ENCODE measurements around the gene RBFOX2. TPM values are rescaled to one million over a fixed set of nuclear protein-coding genes. Genes with fewer than 3 reads are reported as not detected.

The RBFOX2 gene
- total RNA-seq, 3 donors from 2014 or later: 5.6 to 6.9 (median 6.5) TPM

GRCh38 chr22:35888181-35888870 lies 140.3 kb downstream of the RBFOX2 start:
- H3K4me1 Mint-ChIP-seq (ENCODE audit: low read depth): peaks cover 4% of the 10 kb centered on the region
- no peak overlapping the region for H3K4me3 Mint-ChIP-seq
- H3K27me3 Mint-ChIP-seq (ENCODE audit: low read depth): peaks cover 13% of the 10 kb centered on the region
- DNase-seq: no peak
- no peaks in the 10 kb centered on the region for H3K9me3 Mint-ChIP-seq
- ATAC-seq: no peak
- H3K36me3 Mint-ChIP-seq (ENCODE audit: insufficient read depth): no peaks in the 10 kb centered on the region

- ATAC-seq (no peak), DNase-seq (no peak)
- Mint-ChIP-seq H3K27me3 (ENCODE audit: low read depth) (peaks cover 6% of the 10 kb centered on the region), H3K36me3 (ENCODE audit: insufficient read depth) (no peaks in the 10 kb centered on the region), H3K4me1 (ENCODE audit: low read depth) (peaks cover 14% of the 10 kb centered on the region), H3K4me3 (no peak overlapping the region), H3K9me3 (no peaks in the 10 kb centered on the region)
Measured at GRCh38 chr22:35887296-35887875, 141.2 kb downstream of the RBFOX2 start.

- DNase-seq (no peak), ATAC-seq (no peak)
- Mint-ChIP-seq H3K27me3 (ENCODE audit: low read depth) (no peaks in the 10 kb centered on the region), H3K4me1 (ENCODE audit: low read depth) (peaks cover 19% of the 10 kb centered on the region), H3K36me3 (ENCODE audit: insufficient read depth) (no peaks in the 10 kb centered on the region), H3K4me3 (no peak overlapping the region), H3K9me3 (no peaks in the 10 kb centered on the region)
Measured at GRCh38 chr22:35886309-35886708, 142.3 kb downstream of the RBFOX2 start.

GRCh38 chr22:35884529-35884928 lies 144.1 kb downstream of the RBFOX2 start:
- Mint-ChIP-seq H3K9me3 (no peaks in the 10 kb centered on the region), H3K4me1 (ENCODE audit: low read depth) (peaks cover 19% of the 10 kb centered on the region), H3K4me3 (no peak overlapping the region), H3K27me3 (ENCODE audit: low read depth) (no peaks in the 10 kb centered on the region), H3K36me3 (ENCODE audit: insufficient read depth) (no peaks in the 10 kb centered on the region)
- ATAC-seq (no peak), DNase-seq (no peak)

- Mint-ChIP-seq H3K9me3 (no peaks in the 10 kb centered on the region), H3K27me3 (ENCODE audit: low read depth) (no peaks in the 10 kb centered on the region), H3K36me3 (ENCODE audit: insufficient read depth) (no peaks in the 10 kb centered on the region), H3K4me1 (ENCODE audit: low read depth) (peaks cover 19% of the 10 kb centered on the region), H3K4me3 (no peak overlapping the region)
- DNase-seq (no peak), ATAC-seq (no peak)
Measured at GRCh38 chr22:35883031-35883620, 145.5 kb downstream of the RBFOX2 start.

- Mint-ChIP-seq H3K4me1 (ENCODE audit: low read depth) (peaks cover 19% of the 10 kb centered on the region), H3K27me3 (ENCODE audit: low read depth) (no peaks in the 10 kb centered on the region), H3K4me3 (no peak overlapping the region), H3K9me3 (no peaks in the 10 kb centered on the region), H3K36me3 (ENCODE audit: insufficient read depth) (no peaks in the 10 kb centered on the region)
- DNase-seq: no peak
- no peak for ATAC-seq
Measured at GRCh38 chr22:35882211-35883030, 146.2 kb downstream of the RBFOX2 start.

- ATAC-seq (no peak), DNase-seq (no peak)
- peaks cover 2% of the 10 kb centered on the region for H3K9me3 Mint-ChIP-seq
- peaks cover 2% of the 10 kb centered on the region for H3K27me3 Mint-ChIP-seq (ENCODE audit: low read depth)
- H3K36me3 Mint-ChIP-seq (ENCODE audit: insufficient read depth): no peaks in the 10 kb centered on the region
- H3K4me1 Mint-ChIP-seq (ENCODE audit: low read depth): peaks cover 24% of the 10 kb centered on the region
- H3K4me3 Mint-ChIP-seq: no peak overlapping the region
Measured at GRCh38 chr22:35879351-35879750, 149.3 kb downstream of the RBFOX2 start.

GRCh38 chr22:35873426-35873825 lies 155.2 kb downstream of the RBFOX2 start:
- Mint-ChIP-seq H3K4me1 (ENCODE audit: low read depth) (peaks cover 5% of the 10 kb centered on the region), H3K4me3 (no peak overlapping the region), H3K27me3 (ENCODE audit: low read depth) (peaks cover 5% of the 10 kb centered on the region), H3K36me3 (ENCODE audit: insufficient read depth) (no peaks in the 10 kb centered on the region), H3K9me3 (peaks cover 5% of the 10 kb centered on the region)
- no peak for DNase-seq
- ATAC-seq: no peak

GRCh38 chr22:35872451-35872850 lies 156.2 kb downstream of the RBFOX2 start:
- peaks cover 5% of the 10 kb centered on the region for H3K4me1 Mint-ChIP-seq (ENCODE audit: low read depth)
- H3K4me3 Mint-ChIP-seq: no peak overlapping the region
- peaks cover 5% of the 10 kb centered on the region for H3K27me3 Mint-ChIP-seq (ENCODE audit: low read depth)
- H3K9me3 Mint-ChIP-seq: peaks cover 5% of the 10 kb centered on the region
- DNase-seq (no peak), ATAC-seq (no peak)
- no peaks in the 10 kb centered on the region for H3K36me3 Mint-ChIP-seq (ENCODE audit: insufficient read depth)

- Mint-ChIP-seq H3K36me3 (ENCODE audit: insufficient read depth) (no peaks in the 10 kb centered on the region), H3K4me1 (ENCODE audit: low read depth) (no peaks in the 10 kb centered on the region), H3K4me3 (no peak overlapping the region), H3K27me3 (ENCODE audit: low read depth) (peaks cover 5% of the 10 kb centered on the region), H3K9me3 (peaks cover 5% of the 10 kb centered on the region)
- DNase-seq: no peak
- no peak for ATAC-seq
Measured at GRCh38 chr22:35870517-35871293, 157.9 kb downstream of the RBFOX2 start.

GRCh38 chr22:35868938-35869337 lies 159.7 kb downstream of the RBFOX2 start:
- DNase-seq (no peak), ATAC-seq (no peak)
- Mint-ChIP-seq H3K4me1 (ENCODE audit: low read depth) (no peaks in the 10 kb centered on the region), H3K9me3 (no peaks in the 10 kb centered on the region), H3K36me3 (ENCODE audit: insufficient read depth) (no peaks in the 10 kb centered on the region), H3K27me3 (ENCODE audit: low read depth) (peaks cover 3% of the 10 kb centered on the region), H3K4me3 (no peak overlapping the region)

GRCh38 chr22:35866651-35867050 lies 162.0 kb downstream of the RBFOX2 start:
- DNase-seq (no peak), ATAC-seq (no peak)
- H3K4me3 Mint-ChIP-seq: no peak overlapping the region
- no peaks in the 10 kb centered on the region for H3K4me1 Mint-ChIP-seq (ENCODE audit: low read depth)
- H3K27me3 Mint-ChIP-seq (ENCODE audit: low read depth): peaks cover 3% of the 10 kb centered on the region
- no peaks in the 10 kb centered on the region for H3K36me3 Mint-ChIP-seq (ENCODE audit: insufficient read depth)
- H3K9me3 Mint-ChIP-seq: no peaks in the 10 kb centered on the region

GRCh38 chr22:35864545-35865165 lies 164.0 kb downstream of the RBFOX2 start:
- no peak for ATAC-seq
- H3K36me3 Mint-ChIP-seq (ENCODE audit: insufficient read depth): no peaks in the 10 kb centered on the region
- no peak overlapping the region for H3K4me3 Mint-ChIP-seq
- H3K27me3 Mint-ChIP-seq (ENCODE audit: low read depth): no peaks in the 10 kb centered on the region
- H3K4me1 Mint-ChIP-seq (ENCODE audit: low read depth): no peaks in the 10 kb centered on the region
- DNase-seq: no peak
- H3K9me3 Mint-ChIP-seq: no peaks in the 10 kb centered on the region

Data from activated T-cell treated with anti-CD3 and anti-CD28 coated beads, Interleukin-2, amount 50 U/mL, for 4 hours (primary cell).